ENCODE data around the gene SEC61B. TPM values are rescaled to one million over a fixed set of nuclear protein-coding genes. Genes with fewer than 3 reads are reported as not detected.

SEC61B gene
- total RNA-seq (2014; rRNA removed; shearing (Covaris generic)), result 139 and 141 TPM in 2 replicates

DNA sequence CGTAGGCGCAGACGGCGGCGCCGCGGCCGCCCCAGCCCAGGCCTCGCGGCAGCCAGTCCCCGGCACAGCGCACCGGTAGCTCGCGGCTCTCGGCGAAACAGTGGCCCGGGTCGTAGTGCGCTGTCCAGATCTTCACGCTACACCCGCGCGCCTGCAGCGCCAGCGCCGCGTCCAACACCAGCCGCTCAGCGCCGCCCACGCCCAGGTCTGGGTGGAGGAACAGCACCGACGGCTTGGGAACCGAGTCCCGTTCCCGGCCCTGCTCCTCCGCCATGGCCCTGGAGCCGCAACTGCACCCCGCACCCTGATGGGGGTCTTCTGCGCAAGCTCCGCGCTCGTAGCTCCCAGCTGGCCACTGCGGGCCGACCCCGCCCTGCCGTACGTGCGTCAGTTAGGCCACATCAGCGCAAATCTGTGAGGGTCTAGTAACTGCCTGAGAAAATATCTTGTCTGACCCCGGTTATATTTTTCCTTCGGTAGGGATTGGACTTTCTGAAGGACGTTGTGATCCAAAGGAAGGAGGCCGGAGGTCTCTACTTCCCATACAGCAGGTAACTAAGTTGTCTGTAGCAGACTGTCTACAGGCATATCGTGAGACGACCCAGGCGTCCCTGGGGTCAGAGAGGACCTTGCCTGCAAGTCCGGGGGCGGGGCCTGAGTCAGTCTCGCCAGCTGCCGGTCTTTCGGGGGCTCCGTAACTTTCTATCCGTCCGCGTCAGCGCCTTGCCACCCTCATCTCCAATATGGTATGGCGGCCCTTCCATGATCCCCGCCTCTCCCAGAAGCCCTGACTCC, at the start of gene SEC61B, which contains the start of gene ALG2:
SEC61B (plus strand) TSS at position 662 of the 795 bp plus-strand sequence; CDS start at position 744, 82 bp downstream.
ALG2 (minus strand) TSS at position 322 of the 795 bp plus-strand sequence; CDS start at position 274, 48 bp downstream.
- no peaks in the 10 kb centered on the region; the same call in 1 of the 2 replicates for H3K4me1 ChIP-seq
- H3K27me3 ChIP-seq, result no peaks in the 10 kb centered on the region
- H3K27ac ChIP-seq, result peak within 1 kb of the TSS; percentile 99
- no peaks in the 10 kb centered on the region for H3K9me3 ChIP-seq (replicated peaks)
- H3K4me3 ChIP-seq, result peak within 1 kb of the TSS; percentile 89
- peak; percentile 97 to 98 for DNase-seq
- peaks cover 38% of the 10 kb centered on the region for H3K36me3 ChIP-seq

DNA sequence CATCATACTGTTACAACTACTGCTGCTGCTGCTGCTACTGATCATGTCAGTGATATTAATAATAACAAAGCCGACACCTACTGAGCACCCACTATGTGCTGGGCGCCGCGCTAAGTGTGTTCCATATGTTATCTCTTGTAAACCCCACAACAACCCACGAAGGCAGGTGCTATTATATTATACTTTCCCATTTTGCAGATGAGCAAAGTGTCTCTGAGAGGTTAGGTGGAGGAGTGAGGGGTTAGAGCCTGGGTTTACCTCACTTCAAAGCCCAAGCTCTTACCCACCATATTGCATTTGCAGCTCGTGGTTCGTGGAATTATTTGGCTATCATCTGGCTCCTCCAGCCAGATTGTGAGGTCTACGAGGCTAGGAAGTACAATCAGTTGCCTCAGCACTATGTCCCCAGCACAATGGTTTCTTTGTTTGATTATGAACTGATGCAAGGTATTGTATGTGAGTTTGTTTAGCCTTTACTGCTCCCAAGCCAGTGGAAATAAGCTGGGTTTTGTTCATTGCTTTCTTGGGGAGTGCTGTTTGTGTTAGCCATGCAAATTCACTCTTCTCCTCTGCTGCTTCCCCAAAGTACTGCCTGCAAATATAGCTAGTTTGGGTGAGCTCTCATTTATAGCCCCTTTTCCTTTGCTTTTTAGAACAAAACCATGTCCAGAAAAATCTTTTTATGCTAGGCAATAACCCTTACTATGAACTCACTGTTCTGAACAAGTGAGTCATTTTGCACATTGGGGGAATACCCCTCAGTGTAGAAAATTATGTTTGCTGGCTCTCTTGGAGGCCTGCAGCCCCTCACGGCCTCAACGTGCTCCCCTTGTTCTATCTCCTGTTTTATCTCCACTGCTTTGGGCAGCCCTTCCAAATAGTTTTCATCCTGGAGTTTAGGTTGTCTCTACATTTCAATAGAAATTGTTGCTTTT, 48.2 kb upstream of the SEC61B start:
- Histone ChIP-seq H3K27me3 (no peaks in the 10 kb centered on the region), H3K4me3 (no peak overlapping the region), H3K4me1 (peaks cover 20% of the 10 kb centered on the region), H3K27ac (no peak overlapping the region), H3K9me3 (replicated peaks) (no peaks in the 10 kb centered on the region), H3K36me3 (no peaks in the 10 kb centered on the region)
- peak in 1 of 2 experiments; percentile 58 for DNase-seq

DNA sequence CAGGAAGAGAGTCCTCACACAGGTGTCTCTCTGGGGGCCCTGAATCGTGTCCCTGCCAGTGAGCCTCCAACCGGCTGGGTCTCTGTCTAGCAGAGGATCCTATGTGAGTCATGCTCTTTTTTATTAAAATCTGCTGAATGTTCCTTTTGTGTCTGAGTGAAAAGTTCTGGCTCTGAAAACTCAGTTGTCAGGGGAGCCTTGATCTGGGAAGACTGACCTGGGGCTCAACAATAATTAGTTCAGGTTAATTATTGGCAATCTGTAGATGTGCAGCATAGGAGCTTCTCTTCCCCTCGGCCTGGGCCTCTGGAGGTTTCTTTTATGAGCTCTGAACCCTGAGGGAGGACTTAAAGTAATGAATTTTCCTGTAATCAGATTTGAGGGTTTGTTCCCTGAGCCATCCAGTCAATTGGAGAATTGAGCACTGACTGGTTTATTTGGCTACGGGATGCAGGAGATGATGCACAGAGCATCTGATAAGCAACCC, 45.5 kb upstream of the SEC61B start:
- no peaks in the 10 kb centered on the region for H3K36me3 ChIP-seq
- H3K4me3 ChIP-seq, result no peak overlapping the region
- H3K4me1 ChIP-seq, result peaks cover 16% of the 10 kb centered on the region
- no peaks in the 10 kb centered on the region for H3K27me3 ChIP-seq
- DNase-seq, result peak in 1 of 2 experiments; percentile 39
- H3K9me3 ChIP-seq (replicated peaks), result no peaks in the 10 kb centered on the region
- H3K27ac ChIP-seq, result no peak overlapping the region

DNA sequence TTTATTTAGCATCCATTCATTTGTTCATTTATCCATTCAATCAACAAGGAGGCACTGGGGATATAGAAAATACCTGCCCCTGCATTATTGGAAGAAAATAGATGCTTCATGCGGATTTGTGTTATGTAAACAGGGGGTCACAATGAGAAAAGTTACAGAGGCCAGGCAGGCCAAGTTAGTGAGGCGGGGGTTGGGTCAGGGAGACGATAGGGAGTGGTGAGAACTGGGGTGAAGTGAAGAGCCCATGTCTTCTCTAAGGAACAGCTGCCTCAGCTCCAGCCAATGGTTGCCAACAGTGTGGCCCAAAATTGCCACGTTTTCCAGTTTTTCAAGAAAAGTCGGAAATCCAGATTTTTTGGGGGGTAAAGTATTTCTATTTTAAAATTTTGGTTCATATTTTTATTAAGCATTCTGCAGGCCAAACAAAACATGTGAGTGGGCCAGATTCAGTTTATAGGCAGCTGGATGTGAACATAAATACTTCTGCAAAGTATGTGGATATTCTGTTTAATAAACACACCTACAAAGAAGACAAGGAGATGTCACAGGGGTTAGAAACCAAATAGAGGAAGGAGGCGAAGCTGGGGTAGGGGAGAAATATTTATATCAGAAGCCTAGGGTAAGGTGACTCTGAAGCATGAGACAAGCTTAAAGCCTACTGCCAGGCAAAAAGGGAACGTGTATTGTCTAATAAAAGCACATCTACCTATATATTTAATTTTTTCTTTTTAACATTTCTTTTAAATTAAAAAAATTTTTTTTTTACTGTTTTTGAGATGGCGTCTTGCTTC, 44.3 kb upstream of the SEC61B start:
- Histone ChIP-seq H3K36me3 (no peaks in the 10 kb centered on the region), H3K27ac (no peak overlapping the region), H3K4me3 (no peak overlapping the region), H3K27me3 (no peaks in the 10 kb centered on the region), H3K9me3 (replicated peaks) (no peaks in the 10 kb centered on the region), H3K4me1 (peaks cover 19% of the 10 kb centered on the region)
- DNase-seq, result no peak

DNA sequence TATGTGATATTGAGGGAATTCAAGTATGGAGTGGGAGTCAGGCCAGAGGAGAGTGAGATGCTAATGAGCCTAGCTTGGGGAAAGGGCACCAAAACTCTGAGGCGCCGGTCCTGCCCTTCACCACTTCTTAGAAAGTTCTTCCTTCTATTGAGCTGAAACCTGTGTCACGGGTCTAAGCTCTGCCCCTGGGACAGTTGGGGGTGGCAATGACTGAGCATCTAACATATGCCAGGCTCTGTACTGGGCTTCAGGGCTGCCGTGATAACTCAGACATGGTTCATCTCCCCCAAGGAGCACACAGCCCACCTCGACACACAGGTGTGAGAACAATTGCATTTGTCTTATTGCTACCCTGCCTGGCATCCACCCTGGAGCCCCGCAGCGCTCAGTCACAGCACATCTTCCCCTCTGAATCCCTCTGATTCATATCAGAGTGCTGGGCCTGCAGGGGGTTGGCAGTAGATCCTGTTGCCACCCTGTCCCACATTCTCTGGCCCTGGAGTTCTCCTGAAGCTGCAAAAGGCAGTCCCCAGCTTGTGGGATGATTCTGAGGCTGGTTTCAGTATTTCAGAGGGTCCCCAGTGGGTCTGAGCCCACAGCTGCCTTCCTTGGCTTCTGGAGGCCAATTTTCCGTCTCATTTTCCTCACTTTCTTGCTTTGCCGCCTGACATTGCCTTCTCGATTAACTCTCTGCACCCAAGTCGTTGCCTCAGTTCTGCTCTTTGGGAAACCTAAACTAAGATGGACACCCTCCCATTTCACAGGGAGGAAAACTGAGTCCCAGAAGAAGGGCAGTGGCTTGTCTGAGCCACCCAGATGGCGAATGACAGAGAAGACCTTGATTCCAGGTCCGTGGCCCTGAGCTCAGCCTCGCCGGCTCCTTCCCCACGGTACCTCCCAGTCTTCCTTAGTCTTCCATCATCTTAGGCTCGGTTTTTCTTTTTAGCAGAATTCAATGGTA, 42.9 kb upstream of the SEC61B start:
- H3K4me3 ChIP-seq, result no peak overlapping the region
- H3K27ac ChIP-seq, result no peak overlapping the region
- H3K4me1 ChIP-seq, result peaks cover 9% of the 10 kb centered on the region
- H3K9me3 ChIP-seq (replicated peaks), result no peaks in the 10 kb centered on the region
- H3K36me3 ChIP-seq, result no peaks in the 10 kb centered on the region
- no peaks in the 10 kb centered on the region for H3K27me3 ChIP-seq
- DNase-seq, result no peak

DNA sequence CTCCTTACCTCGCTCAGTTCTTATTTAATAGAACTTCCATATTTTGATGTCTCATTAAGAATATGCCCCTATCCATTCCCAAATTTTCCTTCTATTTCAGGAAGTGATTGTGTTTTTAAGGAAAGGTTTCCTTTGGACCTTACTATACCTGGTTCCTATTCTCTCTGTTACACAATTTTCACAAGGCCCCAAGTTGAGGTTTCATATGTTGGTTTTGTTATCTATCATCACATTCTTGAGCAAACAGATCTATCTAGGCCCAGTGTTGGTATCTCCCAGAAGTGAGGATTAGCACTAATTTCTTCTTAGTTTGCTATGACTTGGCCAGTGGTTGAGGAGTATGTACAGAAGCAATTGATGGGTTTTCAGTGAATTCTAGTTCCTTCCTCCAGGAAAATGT, 41.9 kb upstream of the SEC61B start:
- H3K27ac ChIP-seq, result no peak overlapping the region
- no peaks in the 10 kb centered on the region for H3K36me3 ChIP-seq
- no peak for DNase-seq
- peaks cover 9% of the 10 kb centered on the region for H3K4me1 ChIP-seq
- H3K27me3 ChIP-seq, result no peaks in the 10 kb centered on the region
- no peak overlapping the region for H3K4me3 ChIP-seq
- H3K9me3 ChIP-seq (replicated peaks), result no peaks in the 10 kb centered on the region

DNA sequence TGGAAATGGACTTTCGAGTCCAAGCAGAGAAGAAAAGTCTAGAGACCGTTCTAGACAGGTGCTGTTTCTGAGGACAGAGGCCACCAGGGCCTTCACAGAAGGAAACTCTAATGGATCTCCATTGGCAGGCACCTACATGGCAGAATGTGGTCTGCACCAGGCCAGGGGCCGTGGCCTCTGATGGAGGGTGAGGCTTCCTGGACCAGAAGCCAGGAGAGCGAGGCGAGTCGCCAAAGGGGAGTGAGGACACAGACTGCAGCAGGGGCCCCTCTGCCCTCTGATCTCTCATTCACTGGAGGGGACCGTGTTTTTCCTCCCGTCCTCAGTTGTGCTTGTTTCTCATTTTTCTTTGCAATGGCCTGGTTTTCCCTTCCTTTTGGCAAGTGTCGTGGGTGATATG, 41.4 kb upstream of the SEC61B start:
- H3K36me3 ChIP-seq, result no peaks in the 10 kb centered on the region
- peaks cover 9% of the 10 kb centered on the region for H3K4me1 ChIP-seq
- no peaks in the 10 kb centered on the region for H3K9me3 ChIP-seq (replicated peaks)
- H3K27me3 ChIP-seq, result no peaks in the 10 kb centered on the region
- no peak overlapping the region for H3K4me3 ChIP-seq
- no peak overlapping the region for H3K27ac ChIP-seq
- no peak for DNase-seq

DNA sequence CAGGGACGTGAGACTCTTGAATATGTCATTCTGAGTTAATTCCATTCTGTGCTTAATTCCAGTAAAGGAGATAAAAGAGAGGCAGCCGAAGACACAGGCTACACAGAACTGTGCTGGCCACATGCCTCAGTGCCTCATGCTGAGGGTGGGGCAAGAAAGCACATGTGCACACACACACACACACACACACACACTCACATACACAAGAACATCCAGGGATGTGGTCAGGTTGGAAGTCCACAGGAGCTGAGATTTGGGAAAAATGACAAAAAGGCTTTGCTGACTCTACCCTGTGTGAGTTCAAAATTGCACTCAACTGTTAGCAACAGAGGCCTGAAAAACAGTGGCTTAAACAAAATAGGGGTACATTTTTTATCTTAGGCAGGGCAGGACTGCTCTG, 40.9 kb upstream of the SEC61B start:
- H3K4me1 ChIP-seq, result peaks cover 9% of the 10 kb centered on the region
- H3K27me3 ChIP-seq, result no peaks in the 10 kb centered on the region
- no peak for DNase-seq
- no peak overlapping the region for H3K4me3 ChIP-seq
- H3K36me3 ChIP-seq, result no peaks in the 10 kb centered on the region
- H3K27ac ChIP-seq, result no peak overlapping the region
- H3K9me3 ChIP-seq (replicated peaks), result no peaks in the 10 kb centered on the region

DNA sequence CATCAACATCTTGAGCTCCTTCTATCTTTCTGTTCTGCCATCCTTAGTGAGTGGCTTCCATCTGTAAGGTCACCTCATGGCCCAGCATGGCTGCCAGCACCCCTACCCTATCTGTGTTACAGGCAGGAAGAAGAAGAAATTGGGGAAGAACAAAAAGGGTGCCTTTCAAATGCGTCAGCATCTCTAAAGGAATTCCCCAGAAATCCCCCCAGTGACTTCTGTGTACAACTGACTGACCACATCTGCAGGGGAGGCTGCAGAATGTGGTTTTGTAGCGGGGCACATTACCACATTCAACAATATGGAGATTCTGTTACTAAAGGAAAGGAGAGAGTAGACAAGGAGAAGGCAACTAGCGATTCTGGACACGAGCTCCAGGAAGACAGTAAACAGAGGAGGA, 40.5 kb upstream of the SEC61B start:
- H3K27me3 ChIP-seq, result no peaks in the 10 kb centered on the region
- no peak overlapping the region for H3K27ac ChIP-seq
- no peaks in the 10 kb centered on the region for H3K36me3 ChIP-seq
- no peaks in the 10 kb centered on the region for H3K9me3 ChIP-seq (replicated peaks)
- H3K4me1 ChIP-seq, result peaks cover 9% of the 10 kb centered on the region
- DNase-seq, result peak in 1 of 2 experiments; percentile 43
- no peak overlapping the region for H3K4me3 ChIP-seq

DNA sequence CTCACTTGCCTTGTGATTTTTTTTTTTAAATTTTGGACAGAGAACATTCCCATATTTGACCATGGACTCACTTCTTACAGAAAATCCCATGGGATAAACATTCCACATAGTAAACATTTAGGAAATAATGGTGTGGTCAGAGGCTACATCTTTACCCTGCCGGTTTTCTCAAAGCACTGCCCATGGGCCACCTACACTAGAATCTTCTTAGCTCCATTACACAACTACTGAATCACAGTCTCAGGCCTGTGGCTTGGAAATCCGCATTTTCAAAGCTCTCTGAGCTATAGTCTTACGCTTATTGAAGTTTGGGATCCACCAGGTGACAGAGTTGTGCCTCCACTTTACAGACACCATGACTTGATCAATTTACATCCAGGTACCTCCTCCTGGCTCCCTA, 39.7 kb upstream of the SEC61B start:
- Histone ChIP-seq H3K27me3 (no peaks in the 10 kb centered on the region; the same call in 1 of the 2 replicates), H3K36me3 (no peaks in the 10 kb centered on the region), H3K9me3 (replicated peaks) (no peaks in the 10 kb centered on the region), H3K4me1 (peaks cover 6% of the 10 kb centered on the region; the same call in 1 of the 2 replicates), H3K27ac (no peak overlapping the region), H3K4me3 (no peak overlapping the region)
- DNase-seq, result no peak

DNA sequence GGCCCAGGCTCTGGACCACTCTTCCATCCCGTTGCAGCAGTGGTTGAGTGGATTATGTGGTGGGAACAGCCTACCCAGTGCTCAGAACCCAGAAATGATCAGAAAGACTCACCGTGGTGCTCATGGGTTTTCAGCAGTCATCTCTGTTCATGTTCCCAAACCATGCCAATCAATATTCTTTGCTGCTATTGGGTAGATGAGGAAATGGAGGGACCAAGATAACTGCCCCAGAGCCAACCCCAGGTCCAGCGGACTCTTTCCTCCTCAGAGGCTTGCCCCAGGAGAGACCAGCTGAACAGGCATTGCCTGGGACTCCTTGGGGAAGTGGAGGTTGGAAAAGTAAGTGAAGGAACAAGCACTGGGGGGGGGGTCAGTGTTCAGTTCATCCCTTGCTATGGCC, 38.5 kb upstream of the SEC61B start:
- Histone ChIP-seq H3K4me1 (peaks cover 6% of the 10 kb centered on the region; the same call in 1 of the 2 replicates), H3K4me3 (no peak overlapping the region), H3K9me3 (replicated peaks) (no peaks in the 10 kb centered on the region), H3K27me3 (no peaks in the 10 kb centered on the region; the same call in 1 of the 2 replicates), H3K36me3 (no peaks in the 10 kb centered on the region), H3K27ac (no peak overlapping the region)
- DNase-seq, result no peak

DNA sequence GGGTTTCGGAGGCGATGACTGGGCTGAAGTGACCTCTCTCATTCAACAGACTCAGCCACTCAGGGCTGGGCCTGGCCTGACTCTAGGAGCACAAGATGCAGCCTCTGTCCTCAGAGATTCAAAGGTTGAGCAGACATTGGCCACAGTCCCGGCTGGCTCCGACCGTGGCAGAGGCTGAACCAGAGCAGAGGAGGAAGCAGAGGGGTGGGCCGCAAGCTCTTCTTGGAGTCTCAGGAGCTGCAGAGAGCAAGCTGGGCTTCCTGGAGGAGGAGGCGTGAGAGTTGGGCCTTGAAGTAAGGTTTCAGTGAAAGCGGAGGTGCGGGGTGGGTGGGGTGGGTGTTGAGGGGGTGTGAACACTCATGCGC, 38.0 kb upstream of the SEC61B start:
- Histone ChIP-seq H3K27ac (peak overlapping the region; percentile 1; the same call in 1 of the 2 replicates), H3K27me3 (no peaks in the 10 kb centered on the region; the same call in 1 of the 2 replicates), H3K4me3 (no peak overlapping the region), H3K4me1 (peaks cover 6% of the 10 kb centered on the region; the same call in 1 of the 2 replicates), H3K9me3 (replicated peaks) (no peaks in the 10 kb centered on the region), H3K36me3 (no peaks in the 10 kb centered on the region)
- no peak for DNase-seq

Data from SJCRH30 (cell line).